Fibroblast of skin of abdomen (primary cell): ENCODE results near the gene TRPM5. TPM values are rescaled to one million over a fixed set of nuclear protein-coding genes. Genes with fewer than 3 reads are reported as not detected.
"Not testable (repeated sequence)": the region's sequence is repeated elsewhere in the genome, so short reads cannot be mapped to it uniquely, and the experiment has no call there.

Experiments used
- DNase-seq: peaks from one replicate; pipeline ENCODE4 v3.0.0-alpha.2; 2013
- polyA plus RNA-seq, 2 experiments: library from polyadenylated mRNA; unstranded; fragments of 120-200 nt; gene quantifications; one replicate each; pipeline ENCODE4 v1.2.1, GENCODE V29; 2013; ENCODE audit not compliant: insufficient read length in 2 of 2

The TRPM5 gene, protein sequence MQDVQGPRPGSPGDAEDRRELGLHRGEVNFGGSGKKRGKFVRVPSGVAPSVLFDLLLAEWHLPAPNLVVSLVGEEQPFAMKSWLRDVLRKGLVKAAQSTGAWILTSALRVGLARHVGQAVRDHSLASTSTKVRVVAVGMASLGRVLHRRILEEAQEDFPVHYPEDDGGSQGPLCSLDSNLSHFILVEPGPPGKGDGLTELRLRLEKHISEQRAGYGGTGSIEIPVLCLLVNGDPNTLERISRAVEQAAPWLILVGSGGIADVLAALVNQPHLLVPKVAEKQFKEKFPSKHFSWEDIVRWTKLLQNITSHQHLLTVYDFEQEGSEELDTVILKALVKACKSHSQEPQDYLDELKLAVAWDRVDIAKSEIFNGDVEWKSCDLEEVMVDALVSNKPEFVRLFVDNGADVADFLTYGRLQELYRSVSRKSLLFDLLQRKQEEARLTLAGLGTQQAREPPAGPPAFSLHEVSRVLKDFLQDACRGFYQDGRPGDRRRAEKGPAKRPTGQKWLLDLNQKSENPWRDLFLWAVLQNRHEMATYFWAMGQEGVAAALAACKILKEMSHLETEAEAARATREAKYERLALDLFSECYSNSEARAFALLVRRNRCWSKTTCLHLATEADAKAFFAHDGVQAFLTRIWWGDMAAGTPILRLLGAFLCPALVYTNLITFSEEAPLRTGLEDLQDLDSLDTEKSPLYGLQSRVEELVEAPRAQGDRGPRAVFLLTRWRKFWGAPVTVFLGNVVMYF (N-terminal part only)
- not detected for polyA plus RNA-seq (2013, experiment 1 of 2; ENCODE audit: insufficient read length)
- not detected for polyA plus RNA-seq (2013, experiment 2 of 2; ENCODE audit: insufficient read length)

DNA sequence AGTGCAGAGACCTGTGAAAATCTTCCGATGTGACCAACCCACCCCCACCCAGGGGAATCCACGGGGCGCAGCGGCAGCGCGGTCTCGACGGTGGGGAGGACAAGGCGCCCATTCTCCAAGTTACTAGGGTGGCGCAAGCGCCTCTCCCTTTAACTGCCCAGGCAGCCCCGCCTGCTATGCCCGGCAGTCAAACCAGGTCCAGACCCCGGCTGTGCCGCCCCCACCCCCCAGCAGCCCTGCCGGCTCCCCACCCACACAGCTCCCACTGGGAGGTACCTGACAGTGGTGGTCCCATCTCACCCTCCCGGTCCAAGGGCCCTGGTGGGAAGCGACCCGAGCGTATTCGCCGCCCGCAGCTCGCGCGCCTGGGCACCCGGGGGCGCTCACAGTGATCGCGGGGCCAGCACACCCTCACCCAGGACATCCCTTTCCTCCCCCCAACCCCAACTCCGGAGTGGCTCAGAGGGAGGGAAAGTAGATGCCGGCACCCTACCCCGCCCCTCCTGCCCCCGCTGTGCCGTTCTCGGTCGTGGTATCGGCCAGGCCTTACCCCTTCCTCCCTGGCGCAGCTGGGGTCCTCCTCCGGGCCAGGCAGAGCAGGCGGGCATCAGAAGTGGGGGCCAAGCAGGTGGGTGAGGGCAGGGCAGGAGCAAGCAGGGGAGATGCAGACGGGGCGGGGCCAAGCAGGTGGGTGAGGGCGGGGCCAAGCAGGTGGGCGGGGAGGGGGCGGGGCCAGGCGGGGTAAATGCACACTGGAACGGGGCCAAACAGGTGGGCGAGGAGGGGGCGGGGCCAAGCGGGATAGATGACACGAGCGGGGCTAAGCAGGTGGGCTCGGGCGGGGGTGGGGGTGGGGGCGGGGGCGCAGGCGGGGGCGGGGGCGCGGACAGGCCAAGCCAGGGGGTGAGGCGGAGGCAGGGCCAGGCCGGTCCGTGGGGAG lies at the start of gene TRPM5:
TSS of gene TRPM5 (minus strand) at position 634 of the 940 bp plus-strand sequence. CDS start 21,478 bp downstream, outside the sequence.
- no peak for DNase-seq

DNA sequence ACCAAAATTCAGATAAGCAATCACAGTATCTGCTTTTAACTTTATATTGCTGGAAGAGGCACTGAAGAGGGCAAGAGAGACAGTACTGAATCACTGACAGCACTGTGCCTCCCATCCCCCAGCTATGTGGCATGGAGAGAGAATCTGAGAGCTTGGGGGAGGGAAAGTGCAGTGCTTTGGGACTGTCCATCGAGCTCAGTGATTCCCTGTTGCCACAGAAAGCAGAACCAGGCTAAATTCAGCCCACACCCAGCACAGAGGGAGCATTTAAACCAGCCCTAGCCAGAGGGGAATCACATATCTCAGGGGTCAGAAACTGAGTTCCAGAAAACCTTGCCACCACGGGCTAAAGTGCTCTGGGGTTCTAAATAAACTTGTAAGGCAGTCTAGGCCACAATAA lies 44.8 kb upstream of the TRPM5 start:
- no peak for DNase-seq

DNA sequence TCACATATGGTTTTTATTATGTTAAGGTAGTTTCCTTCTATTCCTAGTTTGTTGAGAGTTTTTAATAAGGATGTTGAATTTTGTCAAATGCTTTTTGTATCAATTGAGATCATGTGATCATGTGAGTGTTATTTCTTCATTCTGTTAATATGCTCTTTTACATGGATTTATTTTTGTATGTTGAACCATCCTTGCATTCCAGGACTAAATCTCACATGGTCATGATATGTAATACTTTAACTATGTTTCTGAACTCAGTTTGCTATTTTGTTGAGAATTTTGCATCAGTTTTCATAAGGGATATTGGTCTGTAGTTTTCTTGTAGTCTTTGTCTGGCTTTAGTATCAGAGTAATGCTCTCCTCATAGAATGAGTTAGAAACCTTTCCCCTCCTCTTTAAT lies 43.7 kb upstream of the TRPM5 start:
- DNase-seq = no peak

DNA sequence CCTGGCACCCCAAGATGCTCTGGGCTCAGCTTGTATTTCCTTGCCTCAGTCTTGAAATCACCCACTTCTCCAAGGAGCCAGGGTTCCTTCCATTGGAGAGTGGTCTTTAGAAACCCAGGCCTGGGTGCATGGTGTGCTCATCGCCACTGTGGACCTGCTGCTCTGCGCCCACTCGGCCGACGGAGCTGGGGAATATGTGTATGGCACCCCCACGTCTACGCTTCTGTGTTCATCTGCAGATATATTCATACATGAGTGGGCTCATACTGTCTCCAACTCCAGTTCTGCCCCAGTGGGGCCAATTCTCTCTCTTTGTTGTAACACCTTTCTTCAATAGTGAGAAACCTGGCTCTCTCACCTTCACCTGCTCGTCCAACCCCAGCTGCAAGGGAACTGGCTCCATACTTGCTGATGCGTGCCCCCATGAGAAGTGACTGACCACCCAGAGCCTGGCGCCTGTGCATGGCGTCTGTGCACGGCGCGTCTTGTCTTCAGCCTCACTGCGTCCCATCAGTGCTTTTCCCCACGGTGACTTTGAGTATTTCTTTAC lies 40.3 kb upstream of the TRPM5 start:
- no peak for DNase-seq

DNA sequence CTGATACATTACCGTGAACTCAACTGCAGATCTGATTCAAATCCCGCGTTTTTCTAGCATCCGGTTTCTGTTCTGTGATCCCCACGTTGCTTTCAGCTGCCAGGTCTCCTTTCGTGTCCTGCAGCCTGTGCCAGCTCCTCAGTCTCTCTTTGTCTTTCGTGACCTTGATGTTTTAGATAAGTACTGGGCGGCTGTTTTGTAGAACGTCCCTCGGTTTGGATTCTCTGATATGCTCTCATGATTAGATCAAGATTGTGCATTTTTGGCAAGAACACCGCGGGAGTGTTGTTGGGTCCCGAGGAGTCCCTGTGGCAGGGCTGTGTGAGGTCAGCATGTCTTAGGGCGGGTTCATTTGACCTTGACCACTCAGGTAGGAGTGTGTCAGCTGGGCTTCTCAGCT lies 39.1 kb upstream of the TRPM5 start:
- no peak for DNase-seq

DNA sequence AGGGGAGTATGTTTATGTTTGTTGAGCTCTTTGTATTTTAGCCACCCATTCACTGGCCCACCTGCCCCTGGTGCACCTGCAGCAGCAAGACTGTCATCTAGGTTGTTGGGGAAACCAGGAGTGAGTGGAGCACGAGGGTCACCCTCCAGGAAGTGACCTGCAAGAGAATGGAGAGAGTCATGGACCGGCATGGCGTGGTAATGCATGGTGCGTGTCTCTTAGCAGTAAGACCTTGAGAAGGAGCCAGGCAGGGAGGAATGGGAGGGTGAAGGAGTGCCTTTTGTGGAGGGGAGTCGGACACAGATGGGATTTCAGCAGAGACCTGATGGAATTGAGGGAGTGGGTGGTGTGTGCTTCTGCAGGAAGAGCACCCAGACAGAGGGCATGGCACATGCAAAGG lies 38.4 kb upstream of the TRPM5 start:
- DNase-seq = no peak

DNA sequence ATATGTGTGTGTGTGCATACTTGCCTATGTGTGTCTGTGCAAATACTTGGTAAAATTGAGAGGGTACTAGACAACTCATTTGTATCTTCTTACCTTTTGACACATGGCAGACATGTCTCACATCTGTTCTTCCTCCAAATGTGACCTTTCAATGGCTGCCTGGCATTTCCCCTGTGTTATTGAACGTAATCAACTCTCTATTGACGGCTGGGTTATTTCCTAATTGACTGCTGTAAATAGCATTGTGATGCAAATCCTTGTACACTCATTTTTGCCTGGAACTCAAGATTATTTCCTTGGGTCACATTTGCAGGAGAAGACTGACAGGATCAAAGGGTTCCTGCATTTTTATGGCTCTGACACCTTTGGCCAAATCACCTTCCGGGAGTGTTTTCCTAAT lies 37.9 kb upstream of the TRPM5 start:
- DNase-seq = no peak

DNA sequence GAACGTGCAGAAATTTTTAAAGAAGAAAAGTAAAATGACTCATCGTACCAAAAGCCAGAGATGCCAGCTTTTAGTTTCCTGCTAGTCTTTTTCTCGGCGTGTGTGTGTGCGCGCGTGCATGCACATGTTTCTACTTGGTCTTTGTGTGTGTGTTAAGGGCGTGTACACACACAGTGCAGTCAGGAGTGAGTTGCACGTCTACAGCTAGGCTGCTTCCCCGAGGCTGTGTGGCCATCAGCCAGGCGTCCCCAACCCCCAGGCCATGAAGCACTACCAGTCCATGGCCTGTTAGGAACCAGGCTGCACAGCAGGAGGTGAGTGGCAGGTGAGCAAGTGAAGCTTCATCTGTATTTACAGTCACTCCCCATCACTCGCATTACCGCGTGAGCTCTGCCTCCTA lies 36.9 kb upstream of the TRPM5 start:
- no peak for DNase-seq

DNA sequence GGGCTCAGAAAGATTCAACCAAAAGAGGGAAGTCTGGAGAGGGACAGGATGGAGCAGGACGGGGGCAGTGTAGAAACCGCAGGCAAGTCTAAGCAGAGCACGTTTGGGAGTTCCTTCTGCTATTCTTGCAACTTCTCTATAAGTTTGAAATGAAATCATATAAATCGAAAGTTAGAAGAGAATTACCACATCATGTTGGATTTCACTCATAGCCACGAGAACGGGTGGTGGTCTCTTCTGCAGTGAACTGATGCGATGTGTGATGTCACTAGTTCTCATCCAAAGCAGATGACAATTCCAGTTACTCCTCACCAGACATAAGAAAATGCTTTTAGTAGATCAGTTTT lies 36.5 kb upstream of the TRPM5 start:
- no peak for DNase-seq

DNA sequence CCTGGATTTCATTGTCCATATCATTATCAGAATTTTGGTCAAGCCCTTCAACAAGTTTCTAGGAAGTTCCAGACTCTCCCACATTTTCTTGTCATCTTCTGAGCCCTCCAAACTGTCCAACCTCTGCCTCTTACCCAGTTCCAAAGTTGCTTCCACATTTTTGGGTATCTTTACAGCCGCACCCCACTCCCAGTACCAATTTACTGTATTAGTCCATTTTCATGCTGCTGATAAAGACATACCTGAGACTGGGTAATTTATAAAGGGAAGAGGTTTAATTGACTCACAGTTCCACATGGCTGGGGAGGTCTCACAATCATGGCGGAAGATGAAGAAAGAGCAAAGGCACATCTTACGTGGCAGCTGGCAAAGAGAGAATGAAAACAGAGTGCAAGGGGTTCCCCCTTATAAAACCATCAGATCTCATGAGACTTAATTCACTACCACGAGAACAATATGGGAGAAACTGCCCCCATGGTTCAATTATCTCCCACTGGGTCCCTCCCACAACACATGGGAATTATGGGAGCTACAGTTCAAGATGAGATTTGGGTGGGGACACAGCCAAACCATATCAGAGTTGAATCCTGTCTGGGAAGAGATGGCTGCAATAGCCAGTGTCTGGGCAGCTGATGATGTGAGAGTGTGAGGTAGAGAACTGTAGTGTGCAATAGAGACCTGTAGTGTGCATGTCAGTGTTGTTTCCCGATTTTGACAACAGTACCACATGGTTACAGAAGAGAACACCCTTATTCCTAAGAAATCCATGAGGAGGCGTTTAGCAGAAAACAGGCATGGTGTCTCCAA lies 36.0 kb upstream of the TRPM5 start:
- DNase-seq = not testable (repeated sequence)

DNA sequence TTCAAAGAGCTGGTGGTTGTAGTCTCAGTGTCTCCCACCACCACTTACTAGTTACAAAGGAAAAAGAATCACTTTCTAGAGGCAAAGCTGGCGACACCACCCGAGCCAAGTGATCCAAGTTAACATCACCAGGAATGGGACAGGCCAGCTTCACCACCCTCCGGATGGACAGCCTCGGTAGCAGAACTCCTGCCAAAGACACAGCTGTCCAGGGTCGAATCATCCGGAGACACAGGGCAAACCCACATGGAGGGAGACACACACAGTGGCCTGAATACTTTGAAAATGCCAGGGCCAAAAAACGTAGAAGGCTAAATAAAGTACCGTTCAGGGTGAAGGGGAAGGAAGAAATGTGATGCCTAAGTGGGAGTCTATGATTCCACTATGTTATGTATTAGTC lies 33.6 kb upstream of the TRPM5 start:
- DNase-seq = no peak

DNA sequence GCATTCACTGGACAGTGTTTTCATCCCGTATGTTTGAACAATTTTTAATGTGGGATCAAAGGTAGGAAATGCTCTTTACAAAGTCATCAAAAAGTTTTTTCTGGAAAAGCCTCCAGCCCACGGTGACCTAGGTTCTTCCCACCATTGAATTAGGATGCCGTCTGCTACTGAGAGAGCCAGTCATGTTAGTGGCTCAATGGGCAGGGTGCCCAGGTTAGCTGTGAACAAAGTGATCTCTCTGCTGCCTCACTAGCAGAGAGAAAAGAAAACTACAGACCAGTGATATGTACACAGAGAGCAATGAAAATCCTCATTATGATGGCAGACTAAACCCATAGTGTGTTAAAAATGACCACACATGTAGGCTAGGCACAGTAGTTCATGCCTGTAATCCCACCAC lies 32.9 kb upstream of the TRPM5 start:
- DNase-seq = no peak

DNA sequence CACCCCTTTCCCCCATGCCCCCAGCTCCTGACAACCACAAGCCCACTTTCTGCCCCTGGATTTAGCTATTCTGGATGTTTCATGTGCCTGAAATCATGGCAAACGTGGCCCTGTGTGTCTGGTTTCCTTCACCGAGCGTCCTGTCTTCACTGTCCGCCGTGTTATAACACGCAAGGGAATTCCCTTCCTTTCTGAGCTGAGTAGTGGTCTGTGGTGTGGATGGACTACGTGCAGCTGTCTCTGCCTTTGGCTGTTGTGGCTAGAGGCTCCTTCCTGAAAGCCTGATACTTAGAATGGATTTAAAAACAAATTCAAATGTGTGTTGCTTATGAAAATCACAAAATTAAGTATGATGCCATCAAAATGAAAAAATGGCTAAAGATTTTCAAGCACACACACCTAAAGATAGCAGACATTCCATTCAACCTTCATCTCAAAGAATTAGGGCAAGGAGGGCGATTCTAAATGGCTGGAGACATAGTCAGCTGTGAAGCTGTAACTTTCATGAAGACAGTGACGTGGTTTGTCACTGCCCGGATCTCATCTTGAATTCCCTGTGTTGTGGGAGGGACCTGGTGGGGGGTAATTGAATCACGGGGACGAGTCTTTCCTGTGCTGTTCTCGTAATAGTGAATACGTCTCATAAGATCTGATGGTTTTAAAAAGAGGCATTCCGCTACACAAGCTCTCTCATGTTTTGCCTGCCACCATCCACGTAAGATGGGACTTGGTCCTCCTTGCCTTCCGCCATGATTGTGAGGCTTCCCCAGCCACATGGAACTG lies 31.0 kb upstream of the TRPM5 start:
- DNase-seq = no peak

DNA sequence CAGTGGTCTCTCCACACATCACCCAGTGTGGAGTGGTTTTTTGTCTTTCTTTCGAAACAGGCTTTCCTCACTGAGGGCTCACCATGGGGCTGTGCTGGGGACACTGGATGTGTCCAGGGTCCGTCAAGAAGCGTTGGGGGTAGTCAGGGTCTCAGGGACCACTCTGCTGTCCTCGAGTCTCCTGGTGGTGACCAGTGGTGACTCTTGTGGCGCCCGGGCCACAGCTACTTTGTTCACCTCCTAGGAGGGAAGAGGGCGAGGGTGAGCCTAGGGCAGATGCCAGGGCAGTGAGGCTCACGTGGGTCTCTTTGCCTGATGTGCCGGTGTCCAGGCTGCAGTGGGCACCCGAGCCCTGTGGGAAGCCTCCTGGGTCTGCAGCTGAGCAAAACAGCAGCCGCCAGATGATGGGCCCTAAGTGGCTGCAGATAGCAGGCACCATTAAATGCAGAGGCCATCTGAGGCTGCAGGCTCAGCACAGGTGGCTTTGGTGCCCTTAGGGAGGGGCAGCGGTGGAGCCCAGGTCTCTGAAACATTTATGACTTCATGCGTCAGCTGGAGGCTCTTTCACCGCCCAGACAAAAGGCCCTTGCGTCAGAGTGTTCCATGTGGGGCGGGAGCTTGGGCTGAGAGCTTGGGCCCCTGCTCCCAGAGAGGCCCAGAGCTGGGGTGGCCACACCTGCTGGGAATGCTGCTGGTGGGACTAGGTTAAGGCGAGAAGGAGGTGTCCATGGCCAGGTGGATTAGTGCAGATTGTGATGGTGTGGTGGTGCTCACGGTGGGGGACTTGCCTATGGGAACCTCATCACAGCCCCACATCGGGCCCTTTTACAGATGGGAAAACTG lies 30.0 kb upstream of the TRPM5 start:
- no peak for DNase-seq

DNA sequence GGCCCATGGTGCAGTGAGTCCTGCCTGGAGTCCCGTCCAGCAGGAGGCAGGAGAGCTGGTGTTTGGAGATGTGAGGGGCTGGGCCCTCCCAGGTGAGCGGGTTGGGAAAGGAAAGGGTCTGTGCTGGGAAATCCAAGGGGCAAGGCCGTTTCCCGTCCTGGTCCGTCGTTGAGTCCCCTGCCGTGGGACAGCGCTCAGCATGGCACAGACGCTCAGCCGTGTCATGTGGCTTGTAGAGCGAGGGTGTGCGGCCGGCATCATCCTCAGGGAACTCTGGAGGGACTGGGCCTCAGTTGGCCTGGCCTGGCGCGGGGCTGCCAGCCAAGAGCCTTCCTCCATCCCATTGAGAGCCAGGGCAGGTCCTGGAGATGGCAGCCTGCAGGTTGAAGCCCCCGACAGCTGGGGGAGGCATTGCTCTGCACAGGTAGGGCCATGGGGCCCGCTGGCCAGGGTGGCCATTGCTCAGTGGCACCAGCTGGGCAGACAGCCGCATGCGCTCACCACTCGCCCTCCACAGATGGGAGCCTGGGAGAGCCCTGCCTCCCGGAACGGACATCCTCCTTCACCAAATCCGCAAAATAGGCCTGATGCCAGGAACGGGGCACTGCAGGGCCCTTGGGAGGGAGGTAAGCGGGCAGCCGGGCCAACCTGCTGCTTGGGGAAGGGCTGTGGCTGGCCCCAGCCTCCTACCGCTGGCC lies 29.2 kb upstream of the TRPM5 start:
- no peak for DNase-seq

DNA sequence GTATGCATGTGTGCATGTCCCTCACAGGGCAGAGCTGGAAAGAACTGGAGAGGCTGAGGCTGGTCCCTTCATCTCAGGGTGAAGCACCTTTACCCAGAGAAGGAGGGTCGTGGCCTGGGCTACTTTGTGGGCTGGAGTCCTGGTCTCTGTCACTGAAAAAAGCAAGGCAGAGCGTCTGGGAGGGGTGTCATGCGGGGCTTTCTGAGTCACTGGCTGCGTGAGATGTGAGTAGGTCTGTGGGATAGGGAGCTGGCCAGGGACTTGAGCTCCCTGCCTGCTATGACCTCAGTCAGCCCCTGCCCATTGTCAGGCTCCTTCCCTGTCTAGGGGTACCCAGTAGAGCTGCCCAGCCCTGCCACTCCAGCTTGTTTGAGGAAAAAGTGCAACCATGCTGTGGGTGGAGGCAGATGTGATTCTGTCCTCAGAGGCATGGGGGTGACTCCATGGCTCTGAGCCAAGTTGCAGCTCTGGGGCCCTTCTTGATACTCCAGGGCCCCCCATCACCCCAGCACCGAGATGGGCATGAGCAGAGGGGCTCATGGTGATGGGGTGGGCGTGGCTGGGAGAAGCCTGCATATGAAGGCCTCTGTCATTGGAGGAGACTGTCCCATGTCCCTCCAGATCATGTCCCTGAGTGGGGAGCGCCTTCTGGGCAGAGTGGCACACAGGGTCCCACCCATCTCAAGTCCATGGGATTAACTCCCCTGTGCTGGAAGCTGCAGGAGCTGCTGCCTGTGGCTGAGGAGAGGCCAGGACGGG lies 28.3 kb upstream of the TRPM5 start:
- DNase-seq = no peak

DNA sequence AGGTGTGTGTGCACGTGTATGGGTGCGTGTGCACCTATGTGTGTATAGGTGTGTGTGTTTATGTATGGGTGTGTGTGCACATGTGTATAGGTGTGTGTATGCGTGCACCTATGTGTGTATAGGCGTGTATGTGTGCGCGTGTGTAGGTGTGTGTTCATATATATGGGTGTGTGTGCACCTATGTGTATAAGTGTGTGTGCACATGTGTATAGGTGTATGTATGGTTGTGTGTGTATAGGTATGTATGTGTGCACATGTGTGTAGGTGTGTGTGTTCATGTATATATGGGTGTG lies 27.4 kb upstream of the TRPM5 start:
- no peak for DNase-seq

DNA sequence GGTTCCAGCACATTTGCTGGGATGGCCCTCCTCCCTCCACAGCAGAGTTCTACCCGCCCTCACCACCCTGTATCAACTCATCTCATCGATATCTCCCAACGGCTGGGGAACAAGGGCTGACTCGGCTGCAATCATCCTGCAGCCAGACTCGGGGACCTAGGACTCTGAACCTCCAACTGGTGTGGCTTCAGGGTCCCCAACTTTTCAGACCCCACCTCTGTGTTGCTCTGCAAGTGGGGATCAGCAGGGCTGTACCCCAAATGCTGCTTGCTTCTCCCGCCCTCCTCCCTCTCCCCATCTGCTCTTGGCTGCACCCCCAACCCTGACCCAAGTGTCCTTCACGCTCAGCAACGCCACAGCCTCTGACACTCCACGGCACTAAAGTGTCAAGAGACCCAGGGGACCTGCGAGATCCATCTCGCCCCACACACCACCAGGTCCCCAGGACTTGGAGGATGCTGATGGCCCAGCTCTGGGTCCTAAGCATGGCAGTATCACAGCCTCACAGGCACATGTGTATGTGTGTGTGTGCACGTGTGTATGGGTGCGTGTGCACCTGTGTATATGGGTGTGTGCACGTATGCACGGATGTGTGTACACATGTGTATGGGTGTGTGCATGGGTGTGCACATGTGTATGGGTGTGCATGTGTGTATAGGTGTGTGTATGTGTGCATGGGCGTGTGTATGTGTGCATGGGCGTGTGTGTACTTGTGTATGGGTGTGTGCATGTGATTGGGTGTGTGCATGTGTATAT lies 26.9 kb upstream of the TRPM5 start:
- DNase-seq = no peak
